ENCODE measurements around the gene ARID1A. TPM values are rescaled to one million over a fixed set of nuclear protein-coding genes. Genes with fewer than 3 reads are reported as not detected.

ARID1A gene
- polyA plus RNA-seq, 4 donors: 79.3 to 103 (median 91.0) TPM

- DNase-seq (ENCODE audit: low read depth in 4 of 4, low spot score in 3 of 4): no peak
Observed at GRCh38 chr1:26822737-26823395, 127.1 kb downstream of the ARID1A start.

DNA sequence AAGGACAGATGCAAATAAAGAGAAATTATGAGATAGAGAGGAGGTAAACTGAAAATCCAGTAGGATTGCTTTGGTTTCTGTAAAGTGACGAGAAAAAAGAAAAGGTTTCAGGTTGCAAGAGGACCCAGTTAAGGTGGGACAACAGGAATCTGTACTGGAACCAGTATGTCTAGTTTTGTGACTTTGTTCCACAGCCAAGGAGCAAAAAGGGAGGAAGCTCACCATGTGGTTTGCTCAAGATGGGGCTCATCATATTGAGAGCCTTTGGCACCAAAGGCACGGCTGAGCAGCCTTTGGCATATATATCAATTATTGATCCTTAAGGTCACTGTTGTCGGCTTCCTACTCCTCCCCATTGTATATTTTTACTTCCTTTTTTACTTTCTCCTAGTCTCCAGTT is 128.9 kb downstream of the ARID1A start:
- DNase-seq (ENCODE audit: low read depth in 4 of 4, low spot score in 3 of 4): no peak

GRCh38 chr1:26826261-26827105 is 130.7 kb downstream of the ARID1A start, which contains the start of gene ZDHHC18:
Gene ZDHHC18 (plus strand): TSS chr1:26826688. CDS start chr1:26826805, 117 bp downstream.
- DNase-seq (ENCODE audit: low read depth in 4 of 4, low spot score in 3 of 4): peak; percentile 29 to 56 (median 46)

- no peak for DNase-seq (ENCODE audit: low read depth in 4 of 4, low spot score in 3 of 4)
Observed at GRCh38 chr1:26827106-26827604, 131.3 kb downstream of the ARID1A start.

- DNase-seq (ENCODE audit: low read depth in 4 of 4, low spot score in 3 of 4): no peak
Observed at GRCh38 chr1:26827663-26828062, 131.8 kb downstream of the ARID1A start.

DNA sequence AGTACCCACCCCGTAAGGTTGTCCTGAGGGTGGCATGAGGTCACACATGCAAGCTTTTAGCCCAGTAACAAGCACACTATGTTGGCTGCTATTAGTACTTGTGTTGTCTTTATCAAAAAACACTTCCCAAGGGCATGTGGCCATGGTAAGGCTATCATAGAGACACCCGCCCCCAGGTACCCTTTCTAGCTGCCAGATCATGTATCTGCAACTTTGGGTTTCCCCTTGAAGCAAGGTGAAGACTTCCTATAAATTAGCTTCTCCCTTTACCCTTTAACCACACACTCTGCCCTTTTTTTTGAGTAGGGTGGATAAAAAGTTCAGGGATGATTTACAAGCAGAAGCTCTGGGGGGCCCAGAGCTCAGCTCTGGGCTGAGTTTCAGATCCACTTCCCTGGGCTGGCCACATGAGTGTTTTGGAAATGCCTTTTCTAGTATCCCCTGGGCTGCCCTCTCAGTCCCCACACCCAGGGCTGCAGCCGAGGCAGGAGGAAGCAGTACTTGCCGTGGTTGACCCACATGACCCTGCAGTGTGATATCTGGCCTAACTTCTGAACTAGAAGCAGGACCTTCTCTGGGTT is 132.7 kb downstream of the ARID1A start:
- no peak for DNase-seq (ENCODE audit: low read depth in 4 of 4, low spot score in 3 of 4)

DNA sequence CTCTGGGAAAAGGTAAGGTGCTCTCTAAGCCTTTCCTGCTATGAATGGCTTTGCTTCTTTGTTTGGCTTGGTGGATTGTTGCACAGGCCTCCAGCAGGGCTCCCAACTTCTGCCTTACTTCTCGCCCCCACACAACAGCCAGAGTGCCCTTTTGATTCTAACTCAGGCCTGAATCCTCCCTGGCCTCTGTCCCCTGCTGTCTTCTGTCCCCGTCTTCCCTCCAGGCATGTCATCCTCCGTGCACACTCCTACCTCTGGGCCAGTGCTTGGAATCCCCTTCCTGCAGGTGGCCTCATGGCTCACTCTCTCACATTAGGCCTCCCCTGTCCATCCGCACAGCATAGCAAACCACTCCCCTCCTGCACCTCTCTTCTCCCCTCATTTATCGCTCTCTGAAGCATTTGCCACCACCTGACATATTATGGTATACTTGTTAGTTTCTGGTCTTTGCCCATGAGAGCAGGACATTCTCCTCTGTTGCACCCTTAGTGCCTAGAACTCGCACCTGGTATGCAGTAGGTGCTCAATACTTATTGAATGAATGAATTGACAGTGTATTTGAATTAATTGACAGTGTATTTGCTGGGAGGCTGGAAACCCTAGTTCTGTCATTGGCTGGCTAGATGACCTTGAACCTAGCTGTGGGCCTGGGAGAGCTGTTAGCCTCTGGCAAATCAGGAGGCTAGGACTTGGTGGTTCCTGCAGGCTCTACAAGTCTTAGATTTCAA is 133.5 kb downstream of the ARID1A start:
- no peak for DNase-seq (ENCODE audit: low read depth in 4 of 4, low spot score in 3 of 4)

- no peak for DNase-seq (ENCODE audit: low read depth in 4 of 4, low spot score in 3 of 4)
Observed at GRCh38 chr1:26831059-26831458, 135.2 kb downstream of the ARID1A start.

Other genes starting within 250 kb of the ARID1A start
- 1,000 to 10,000 TPM; 1,076 to 1,222 (median 1,158) TPM for gene HMGN2, start 223.6 kb upstream of the ARID1A start, polyA plus RNA-seq (ENCODE audit: insufficient read length in 4 of 4)
- 10 to 100 TPM in 3 of 4 donors, 1 to 10 TPM in 1; 5.2 to 28.0 (median 19.0) TPM for gene RPS6KA1, start 166.3 kb upstream of the ARID1A start, polyA plus RNA-seq (ENCODE audit: insufficient read length in 4 of 4)
- gene PIGV, start 91.9 kb downstream of the ARID1A start, polyA plus RNA-seq (ENCODE audit: insufficient read length in 4 of 4): 10 to 100 TPM; 13.1 to 18.3 (median 16.8) TPM
- 10 to 100 TPM; 19.4 to 23.3 (median 21.7) TPM for gene ZDHHC18, start 130.7 kb downstream of the ARID1A start, polyA plus RNA-seq (ENCODE audit: insufficient read length in 4 of 4)
- gene SFN, start 167.1 kb downstream of the ARID1A start, polyA plus RNA-seq (ENCODE audit: insufficient read length in 4 of 4): under 1 TPM; 0.49 to 1.00 (median 0.70) TPM
- 10 to 100 TPM; 20.1 to 34.5 (median 30.1) TPM for gene GPN2, start 194.3 kb downstream of the ARID1A start, polyA plus RNA-seq (ENCODE audit: insufficient read length in 4 of 4)
- gene GPATCH3, start 204.5 kb downstream of the ARID1A start, polyA plus RNA-seq (ENCODE audit: insufficient read length in 4 of 4): 10 to 100 TPM; 11.4 to 17.6 (median 12.9) TPM
- gene NR0B2, start 218.0 kb downstream of the ARID1A start, polyA plus RNA-seq (ENCODE audit: insufficient read length in 4 of 4): 1 to 10 TPM in 2 of 4 donors, under 1 TPM in 2; 0.27 to 1.5 (median 1.1) TPM
- 10 to 100 TPM; 57.2 to 99.1 (median 89.5) TPM for gene NUDC, start 225.7 kb downstream of the ARID1A start, polyA plus RNA-seq (ENCODE audit: insufficient read length in 4 of 4)

Measured in left renal pelvis (tissue), 4 donors.